Inflammatory macrophage (primary cell): ENCODE data around the gene RAD17.

Experiments
- DNase-seq, 2 donors: peaks; one replicate each; pipeline ENCODE4 v3.0.0-alpha.2; 2020 to 2022

Gene RAD17

DNA sequence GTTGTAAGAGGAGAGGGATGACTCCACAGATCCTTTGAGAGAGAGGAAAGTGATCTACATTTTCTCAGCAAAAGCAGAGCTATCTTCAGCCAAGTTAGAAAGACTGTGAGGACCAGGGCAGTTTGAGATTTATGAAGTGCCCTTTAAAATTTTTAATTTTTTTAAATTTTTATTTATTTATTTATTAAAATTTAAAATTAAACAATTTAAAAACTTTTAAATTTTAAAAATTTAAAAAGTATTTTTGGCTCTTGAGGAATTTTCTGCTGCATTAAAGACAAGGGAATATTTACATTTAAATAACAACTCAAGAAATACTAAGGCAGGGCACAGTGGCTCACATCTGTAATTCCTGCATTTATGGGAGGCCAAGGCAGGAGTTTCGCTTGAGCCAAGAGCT lies 92.6 kb downstream of the RAD17 start:
- no peak for DNase-seq
